Kidney epithelial cell (primary cell): ENCODE results near the gene PTPRZ1. TPM values are rescaled to one million over a fixed set of nuclear protein-coding genes. Genes with fewer than 3 reads are reported as not detected.

Experiments
- DNase-seq: peaks from one replicate; pipeline ENCODE4 v3.0.0-alpha.2; 2010; ENCODE audit warnings: low read depth
- H3K27me3 ChIP-seq: 2 replicates; pipeline ENCODE4 v1.6.0; 2011; ENCODE audit warnings: low read length; ENCODE audit not compliant: control insufficient read depth, insufficient read depth
- H3K36me3 ChIP-seq: 2 replicates; pipeline ENCODE4 v1.5.1; 2011; ENCODE audit warnings: low read length; ENCODE audit not compliant: control insufficient read depth, insufficient read depth
- H3K4me3 ChIP-seq: 2 replicates; pipeline ENCODE4 v1.5.1; 2011; ENCODE audit warnings: low read depth, mild to moderate bottlenecking, control low read depth, low read length
- total RNA-seq: library from RNA; depleted of rRNA; stranded (reverse); fragments of >200 nt; gene quantifications from 2 replicates; pipeline ENCODE4 v1.2.3, GENCODE V29; 2015
- TF ChIP-seq, protein P1 (sequence below): IDR thresholded peaks from 2 replicates; pipeline ENCODE4 v1.5.1; 2011; ENCODE audit warnings: mild to moderate bottlenecking, moderate library complexity, low read length, control low read depth, inconsistent platforms; ENCODE audit not compliant: insufficient read depth, poor library complexity, severe bottlenecking

PTPRZ1 gene
- total RNA-seq, 1 donor from 2014 or later, result 0.04 TPM

DNA sequence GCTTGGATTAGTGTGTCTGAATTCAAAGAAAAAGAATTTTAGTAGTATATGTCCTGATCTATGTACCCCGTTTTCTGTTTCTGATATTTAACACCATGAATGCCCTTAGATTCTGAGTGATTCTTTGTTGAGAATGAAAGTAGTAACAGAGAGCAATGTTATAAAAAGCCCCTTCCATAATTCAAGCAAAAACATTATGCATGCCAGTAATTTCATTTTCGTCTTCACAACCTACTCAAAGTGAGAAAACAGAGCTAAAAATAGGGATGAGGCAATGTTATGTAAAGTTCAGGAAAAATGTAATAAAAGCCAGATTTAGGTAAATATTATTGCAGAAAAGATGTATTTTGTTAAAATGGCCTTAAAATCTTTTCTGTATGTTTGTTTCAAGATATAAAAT lies 28.1 kb downstream of the PTPRZ1 start:
- H3K27me3 ChIP-seq, result no peaks in the 10 kb centered on the region
- no peak for DNase-seq
- no peak overlapping the region for H3K4me3 ChIP-seq
- TF ChIP-seq, protein P1, sequence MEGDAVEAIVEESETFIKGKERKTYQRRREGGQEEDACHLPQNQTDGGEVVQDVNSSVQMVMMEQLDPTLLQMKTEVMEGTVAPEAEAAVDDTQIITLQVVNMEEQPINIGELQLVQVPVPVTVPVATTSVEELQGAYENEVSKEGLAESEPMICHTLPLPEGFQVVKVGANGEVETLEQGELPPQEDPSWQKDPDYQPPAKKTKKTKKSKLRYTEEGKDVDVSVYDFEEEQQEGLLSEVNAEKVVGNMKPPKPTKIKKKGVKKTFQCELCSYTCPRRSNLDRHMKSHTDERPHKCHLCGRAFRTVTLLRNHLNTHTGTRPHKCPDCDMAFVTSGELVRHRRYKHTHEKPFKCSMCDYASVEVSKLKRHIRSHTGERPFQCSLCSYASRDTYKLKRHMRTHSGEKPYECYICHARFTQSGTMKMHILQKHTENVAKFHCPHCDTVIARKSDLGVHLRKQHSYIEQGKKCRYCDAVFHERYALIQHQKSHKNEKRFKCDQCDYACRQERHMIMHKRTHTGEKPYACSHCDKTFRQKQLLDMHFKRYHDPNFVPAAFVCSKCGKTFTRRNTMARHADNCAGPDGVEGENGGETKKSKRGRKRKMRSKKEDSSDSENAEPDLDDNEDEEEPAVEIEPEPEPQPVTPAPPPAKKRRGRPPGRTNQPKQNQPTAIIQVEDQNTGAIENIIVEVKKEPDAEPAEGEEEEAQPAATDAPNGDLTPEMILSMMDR, result no peak
- no peaks in the 10 kb centered on the region for H3K36me3 ChIP-seq

DNA sequence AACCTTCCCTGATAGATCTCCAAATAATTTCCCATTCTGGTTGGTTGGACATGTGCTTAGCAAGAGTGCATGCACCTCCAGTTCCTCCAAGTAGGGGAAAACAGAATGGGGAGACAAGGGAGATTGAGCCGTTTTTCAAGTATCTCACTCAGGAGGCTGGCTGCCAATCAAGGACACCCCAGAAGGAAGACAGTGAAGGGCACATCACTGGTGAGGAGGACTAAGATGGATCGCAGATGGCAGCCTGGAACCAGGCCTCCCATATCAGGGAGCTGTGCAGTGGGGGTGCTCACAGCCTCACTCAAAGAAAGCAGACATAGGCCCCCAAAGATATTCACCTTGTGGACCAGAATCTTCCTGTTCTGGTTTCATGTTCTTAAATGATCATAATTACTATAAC lies 31.2 kb downstream of the PTPRZ1 start:
- Histone ChIP-seq H3K36me3 (no peaks in the 10 kb centered on the region), H3K4me3 (no peak overlapping the region), H3K27me3 (no peaks in the 10 kb centered on the region)
- TF ChIP-seq, protein P1, result no peak
- DNase-seq, result no peak

DNA sequence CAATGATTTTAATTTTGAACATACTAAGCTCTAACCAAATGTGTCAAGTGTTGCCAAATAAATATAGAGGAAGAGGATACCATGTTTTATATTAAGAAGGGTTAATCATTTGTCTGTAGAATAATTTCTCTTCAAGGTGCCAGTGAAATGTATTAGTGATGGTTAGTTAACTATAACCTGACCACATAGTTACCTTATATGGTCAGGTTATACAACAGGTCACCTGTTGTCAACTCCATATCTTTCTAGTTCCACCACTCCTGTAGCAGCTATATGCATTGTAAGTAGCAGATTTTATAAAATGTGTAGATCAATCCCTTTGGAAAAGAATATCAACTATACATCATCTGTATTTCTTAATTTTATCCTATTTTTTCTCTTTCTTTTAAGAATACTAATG lies 35.1 kb downstream of the PTPRZ1 start:
- no peaks in the 10 kb centered on the region for H3K27me3 ChIP-seq
- no peak for DNase-seq
- no peak overlapping the region for H3K4me3 ChIP-seq
- TF ChIP-seq, protein P1, result no peak
- no peaks in the 10 kb centered on the region for H3K36me3 ChIP-seq

DNA sequence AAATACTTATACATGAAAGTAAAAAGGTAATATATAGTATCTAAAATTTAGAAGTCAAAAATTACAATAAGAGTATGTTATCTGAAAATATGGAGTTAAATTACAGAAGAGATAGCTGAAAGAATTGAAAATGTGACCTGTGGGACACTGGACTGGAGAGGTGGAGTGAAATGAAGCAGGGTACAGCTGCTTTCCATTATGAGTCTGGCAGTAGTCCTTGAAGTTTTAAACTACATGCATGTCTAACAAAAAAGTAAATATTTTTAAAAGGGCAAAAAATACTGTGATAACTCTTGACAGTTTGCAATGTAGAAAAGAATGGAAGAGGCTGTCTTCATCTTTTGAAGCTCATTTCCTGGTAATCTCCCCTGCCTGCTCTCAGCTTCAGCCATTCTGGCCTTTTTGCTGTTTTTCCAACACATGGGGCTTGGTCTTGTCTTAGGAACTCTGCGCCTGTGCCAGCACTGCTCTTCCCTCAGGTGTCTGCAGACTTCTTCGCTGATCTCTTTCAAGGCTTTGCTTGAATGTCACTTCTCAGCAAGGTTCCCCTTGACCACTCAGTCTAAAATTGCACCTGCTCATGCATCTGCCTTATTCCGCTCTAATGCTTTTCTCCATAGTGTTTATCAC lies 36.9 kb downstream of the PTPRZ1 start:
- Histone ChIP-seq H3K27me3 (no peaks in the 10 kb centered on the region), H3K36me3 (no peaks in the 10 kb centered on the region), H3K4me3 (no peak overlapping the region)
- DNase-seq, result no peak
- TF ChIP-seq, protein P1, result no peak

DNA sequence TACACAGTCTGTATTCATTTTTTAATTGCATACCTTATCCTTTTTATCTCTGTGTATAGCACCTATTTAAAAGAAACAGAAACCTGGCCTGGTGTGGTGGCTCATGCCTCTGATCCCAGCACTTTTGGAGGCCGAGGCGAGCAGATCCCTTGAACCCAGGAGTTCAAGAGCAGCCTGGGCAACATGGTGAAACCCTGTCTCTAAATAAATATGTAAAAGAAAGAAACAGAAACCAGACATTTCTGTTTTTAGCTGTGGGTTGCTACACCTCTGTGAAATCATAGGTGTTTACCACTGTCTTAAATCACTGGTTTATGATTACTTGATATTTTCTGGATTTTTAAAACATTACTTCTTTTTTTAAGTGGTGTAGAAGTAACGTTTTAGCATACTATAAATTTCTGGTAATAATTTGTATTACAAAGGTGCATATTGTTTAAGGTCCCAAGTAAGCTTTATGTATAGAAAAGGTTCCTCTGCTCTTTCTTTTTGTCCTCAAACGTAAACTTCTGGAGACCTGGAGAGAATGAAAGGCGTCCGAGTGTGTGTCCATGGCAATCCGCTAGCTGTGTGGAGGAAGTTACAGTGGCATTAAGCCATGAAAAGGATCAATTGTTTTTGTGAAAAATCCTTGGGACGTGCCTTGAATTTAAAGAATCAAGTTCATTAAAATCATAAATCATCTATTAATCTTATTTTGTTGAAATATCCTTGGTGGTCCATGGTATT lies 41.1 kb downstream of the PTPRZ1 start:
- no peak for DNase-seq
- Histone ChIP-seq H3K36me3 (no peaks in the 10 kb centered on the region), H3K27me3 (no peaks in the 10 kb centered on the region), H3K4me3 (no peak overlapping the region)
- TF ChIP-seq, protein P1, result no peak
